Brain microvascular endothelial cell (primary cell): ENCODE data around the gene CHCHD1.
A peak's percentile ranks its signal among the peaks of the same experiment; 100 is the strongest.

Experiments
- DNase-seq: peaks from one replicate; pipeline ENCODE4 v3.0.0-alpha.2; 2020
- H3K27ac ChIP-seq: fragments of 250-450 bp; sonication (Bioruptor Pico); 2 replicates; pipeline ENCODE4 v1.5.1; 2020; ENCODE audit warnings: mild to moderate bottlenecking, moderate library complexity
- H3K27me3 ChIP-seq: fragments of 250-450 bp; sonication (Bioruptor Pico); replicated peaks from 2 replicates; pipeline ENCODE4 v1.5.1; 2020; ENCODE audit warnings: mild to moderate bottlenecking
- H3K36me3 ChIP-seq: fragments of 250-450 bp; sonication (Bioruptor Pico); replicated peaks from 2 replicates; pipeline ENCODE4 v1.5.1; 2020; ENCODE audit warnings: mild to moderate bottlenecking
- H3K4me3 ChIP-seq: 2 replicates; pipeline ENCODE4 v1.5.1; 2011; ENCODE audit warnings: low read depth, mild to moderate bottlenecking, control low read depth, low read length, moderate library complexity
- CTCF ChIP-seq: IDR thresholded peaks from 2 replicates; pipeline ENCODE4 v1.5.1; 2011; ENCODE audit warnings: low read depth, mild to moderate bottlenecking, moderate library complexity, low read length, control low read depth, inconsistent platforms; ENCODE audit errors: missing control alignments
- in situ Hi-C: cut with HindIII; loops from 2 replicates; pipeline ENCODE4 v1.10.0; 2017; ENCODE audit warnings: low sequenced_read_pairs, low pct_ligation_motif_present

The CHCHD1 gene

GRCh38 chr10:73798927-73799560, 17.2 kb downstream of the CHCHD1 start:
- in situ Hi-C loops = no loop called here
- peaks cover 90% of the 10 kb centered on the region for H3K36me3 ChIP-seq
- no peak for DNase-seq
- no peak for TF ChIP-seq CTCF
- H3K4me3 ChIP-seq = no peak overlapping the region
- no peak overlapping the region for H3K27ac ChIP-seq
- no peaks in the 10 kb centered on the region for H3K27me3 ChIP-seq

GRCh38 chr10:73799899-73800559, 18.2 kb downstream of the CHCHD1 start:
- in situ Hi-C loops = no loop called here
- H3K27me3 ChIP-seq = no peaks in the 10 kb centered on the region
- H3K27ac ChIP-seq = no peak overlapping the region
- no peak for DNase-seq
- no peak for TF ChIP-seq CTCF
- peaks cover 88% of the 10 kb centered on the region for H3K36me3 ChIP-seq
- H3K4me3 ChIP-seq = no peak overlapping the region

GRCh38 chr10:73800560-73801252, 18.9 kb downstream of the CHCHD1 start:
- Histone ChIP-seq H3K27me3 (no peaks in the 10 kb centered on the region), H3K27ac (no peak overlapping the region), H3K4me3 (no peak overlapping the region), H3K36me3 (peaks cover 89% of the 10 kb centered on the region)
- no peak for DNase-seq
- in situ Hi-C loops = no loop called here
- TF ChIP-seq CTCF = no peak

- Histone ChIP-seq H3K27ac (no peak overlapping the region), H3K27me3 (no peaks in the 10 kb centered on the region), H3K36me3 (peaks cover 92% of the 10 kb centered on the region), H3K4me3 (no peak overlapping the region)
- TF ChIP-seq CTCF = no peak
- DNase-seq = no peak
- in situ Hi-C loops = no loop called here
Observed at GRCh38 chr10:73801253-73801590, 19.4 kb downstream of the CHCHD1 start.

GRCh38 chr10:73802276-73802991, 20.6 kb downstream of the CHCHD1 start:
- peak; percentile 3 for TF ChIP-seq CTCF
- Histone ChIP-seq H3K27ac (no peak overlapping the region), H3K27me3 (no peaks in the 10 kb centered on the region), H3K36me3 (peaks cover 90% of the 10 kb centered on the region), H3K4me3 (no peak overlapping the region)
- in situ Hi-C loops = no loop called here
- no peak for DNase-seq
